GM12878 (cell line): ENCODE measurements around the gene LRRC26. TPM values are rescaled to one million over a fixed set of nuclear protein-coding genes. Genes with fewer than 3 reads are reported as not detected.

ENCODE experiments used
- BMI1 ChIP-seq: fragments of 450-650 bp; IDR thresholded peaks from 2 replicates; pipeline ENCODE4 v1.6.1; 2016; ENCODE audit warnings: mild to moderate bottlenecking, moderate library complexity, borderline replicate concordance
- BRCA1 ChIP-seq: IDR thresholded peaks from 2 replicates; pipeline ENCODE4 v1.6.1; 2011; ENCODE audit warnings: low read depth, low read length, improper control_type of control experiment
- CBX3 ChIP-seq: fragments of 200-600 bp; sonication (generic); IDR thresholded peaks from 2 replicates; pipeline ENCODE4 v1.6.1; 2016; ENCODE audit warnings: low read depth, borderline replicate concordance
- CHD1 ChIP-seq: IDR thresholded peaks from 2 replicates; pipeline ENCODE4 v1.6.1; 2012; ENCODE audit warnings: low read depth, low read length, improper control_type of control experiment
- CHD4 ChIP-seq: fragments of 200-600 bp; sonication (generic); IDR thresholded peaks from 2 replicates; pipeline ENCODE4 v1.6.1; 2016; ENCODE audit warnings: mild to moderate bottlenecking
- FOXK2 ChIP-seq: fragments of 450-650 bp; IDR thresholded peaks from 2 replicates; pipeline ENCODE4 v1.6.1; 2017; ENCODE audit warnings: mild to moderate bottlenecking, moderate library complexity
- GABPA ChIP-seq: IDR thresholded peaks from 2 replicates; pipeline ENCODE4 v1.6.1; 2014; ENCODE audit warnings: antibody characterized with exemption, low read depth, mild to moderate bottlenecking, inconsistent platforms
- JUND ChIP-seq: IDR thresholded peaks from 2 replicates; pipeline ENCODE4 v1.6.1; 2012; ENCODE audit warnings: low read depth, mild to moderate bottlenecking, low read length, improper control_type of control experiment, moderate library complexity
- KAT2A ChIP-seq: conservative IDR thresholded peaks from 2 replicates; pipeline ENCODE4 v1.6.1; 2011; ENCODE audit warnings: low read depth, low read length; ENCODE audit not compliant: control insufficient read depth
- KDM1A ChIP-seq: fragments of 200-600 bp; sonication (generic); IDR thresholded peaks from 2 replicates; pipeline ENCODE4 v1.6.1; 2016; ENCODE audit warnings: borderline replicate concordance
- MYB ChIP-seq: fragments of 150-350 bp; IDR thresholded peaks from 2 replicates; pipeline ENCODE4 v1.6.1; 2014; ENCODE audit warnings: mild to moderate bottlenecking, low read depth, low read length, borderline replicate concordance
- NR2C2 ChIP-seq: IDR thresholded peaks from 2 replicates; pipeline ENCODE4 v1.6.1; 2011; ENCODE audit warnings: borderline replicate concordance, low read depth; ENCODE audit not compliant: control insufficient read depth, insufficient read length
- POLR2A ChIP-seq: IDR thresholded peaks from 2 replicates; pipeline ENCODE4 v1.6.1; 2011; ENCODE audit warnings: low read depth, mild to moderate bottlenecking, low read length
- RBBP5 ChIP-seq: fragments of 200-600 bp; sonication (generic); conservative IDR thresholded peaks from 2 replicates; pipeline ENCODE4 v1.6.1; 2016
- SIN3A ChIP-seq: IDR thresholded peaks from 2 replicates; pipeline ENCODE4 v1.6.1; 2012; ENCODE audit warnings: low read depth, low read length, improper control_type of control experiment
- SIX5 ChIP-seq: IDR thresholded peaks from 2 replicates; pipeline ENCODE4 v1.6.1; 2011; ENCODE audit warnings: mild to moderate bottlenecking, low read depth, low read length, moderate library complexity; ENCODE audit not compliant: severe bottlenecking
- TBL1XR1 ChIP-seq: IDR thresholded peaks from 2 replicates; pipeline ENCODE4 v1.6.1; 2012; ENCODE audit warnings: low read depth, low read length, improper control_type of control experiment
- WRNIP1 ChIP-seq: IDR thresholded peaks from 2 replicates; pipeline ENCODE4 v1.6.1; 2011; ENCODE audit warnings: low read depth, low read length, improper control_type of control experiment, borderline replicate concordance
- ZNF207 ChIP-seq: fragments of 450-650 bp; IDR thresholded peaks from 2 replicates; pipeline ENCODE4 v1.6.1; 2014; ENCODE audit warnings: antibody characterized with exemption, mild to moderate bottlenecking, borderline replicate concordance
- polyA plus RNA-seq, 11 experiments: library from polyadenylated mRNA; depleted of rRNA in 4 of 11; unstranded in 6 of 11; stranded (reverse) in 5 of 11; fragments of >200 nt; fragmentation: Nextera tagmentation in 4 of 11; fragmentation: Illumina TruSeq in 1 of 11; extraction: Ambion mirVana in 4 of 11; extraction: Trizol in 1 of 11; gene quantifications; 1 replicate in 1 of 11; 2 replicates in 10 of 11; pipeline versions ENCODE4 v1.2.1 to v1.2.3, GENCODE V29; 2011 to 2016; ENCODE audit warnings: inconsistent platforms in 2 of 11, missing spikeins in 2 of 11, low read depth in 1 of 11
- total RNA-seq, 4 experiments: library from RNA; depleted of rRNA in 3 of 4; stranded (reverse); fragments of >200 nt in 3 of 4; fragmentation: Illumina TruSeq in 1 of 4; extraction: Trizol in 1 of 4; gene quantifications; 2 replicates each; pipeline versions ENCODE4 v1.2.1 to v1.2.3, GENCODE V29; 2013 to 2021
- TF ChIP-seq, protein P1 (sequence below): fragments of 150-350 bp; IDR thresholded peaks from 2 replicates; pipeline ENCODE4 v1.6.1; 2016; ENCODE audit warnings: low read depth, low read length
- TF ChIP-seq, protein P2 (sequence below): IDR thresholded peaks from 2 replicates; pipeline ENCODE4 v1.6.1; 2012; ENCODE audit warnings: low read length, inconsistent platforms
- TF ChIP-seq, protein P3 (sequence below): fragments of 450-650 bp; IDR thresholded peaks from 2 replicates; pipeline ENCODE4 v1.6.1; 2016; ENCODE audit warnings: mild to moderate bottlenecking, moderate library complexity, borderline replicate concordance

The LRRC26 gene
- total and polyA plus RNA-seq, 10 of the 15 experiments (the other 5 are each of a cell fraction or from before 2014, with no cell fraction given): 0.29 to 0.91 (median 0.64) TPM; not detected in 5

DNA sequence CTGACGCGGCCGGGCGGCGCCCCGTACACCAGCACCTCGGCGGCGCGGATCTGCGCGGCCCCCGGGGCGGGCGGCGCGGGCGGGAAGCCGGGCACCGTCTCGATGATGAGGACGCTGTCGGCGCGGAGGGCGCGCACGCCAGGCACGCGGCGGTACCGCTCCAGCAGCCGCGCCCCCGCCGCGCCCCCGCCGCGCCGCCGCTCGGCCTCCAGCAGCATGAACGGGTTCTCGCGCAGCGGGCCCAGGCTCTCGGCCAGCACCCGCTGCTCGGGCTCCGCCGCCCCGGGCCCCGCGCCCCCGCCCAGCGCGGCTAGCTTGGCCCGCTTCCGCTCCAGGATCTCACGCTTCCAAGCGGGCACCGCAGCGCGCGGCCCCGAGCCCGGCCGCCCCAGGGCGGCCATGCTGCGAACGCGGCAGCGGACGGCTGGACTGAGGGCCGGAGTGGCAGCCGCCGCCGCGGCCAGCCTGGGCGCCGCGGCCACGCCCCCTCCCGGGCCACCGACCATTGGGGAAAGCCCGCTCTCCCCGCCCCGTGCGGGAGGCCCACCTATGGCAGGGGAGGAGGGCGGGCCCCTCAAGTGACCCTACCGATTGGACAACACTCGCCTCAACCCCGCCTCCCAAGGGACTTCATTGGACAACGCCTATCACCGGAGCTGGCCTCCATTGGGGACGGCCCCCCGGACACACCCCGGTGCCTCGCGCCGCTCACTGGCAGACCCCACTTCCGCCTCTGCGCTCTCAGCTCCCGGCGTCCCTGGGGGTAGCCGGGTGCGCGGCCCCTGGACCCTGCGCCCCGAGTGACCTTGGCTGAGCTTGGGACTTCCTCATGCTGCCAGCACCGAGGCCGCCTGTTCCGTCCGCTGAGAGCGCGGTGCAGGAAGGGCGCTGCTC, 30.7 kb upstream of the LRRC26 start, which contains the start of gene TPRN (continued):
- TF ChIP-seq, protein P1, sequence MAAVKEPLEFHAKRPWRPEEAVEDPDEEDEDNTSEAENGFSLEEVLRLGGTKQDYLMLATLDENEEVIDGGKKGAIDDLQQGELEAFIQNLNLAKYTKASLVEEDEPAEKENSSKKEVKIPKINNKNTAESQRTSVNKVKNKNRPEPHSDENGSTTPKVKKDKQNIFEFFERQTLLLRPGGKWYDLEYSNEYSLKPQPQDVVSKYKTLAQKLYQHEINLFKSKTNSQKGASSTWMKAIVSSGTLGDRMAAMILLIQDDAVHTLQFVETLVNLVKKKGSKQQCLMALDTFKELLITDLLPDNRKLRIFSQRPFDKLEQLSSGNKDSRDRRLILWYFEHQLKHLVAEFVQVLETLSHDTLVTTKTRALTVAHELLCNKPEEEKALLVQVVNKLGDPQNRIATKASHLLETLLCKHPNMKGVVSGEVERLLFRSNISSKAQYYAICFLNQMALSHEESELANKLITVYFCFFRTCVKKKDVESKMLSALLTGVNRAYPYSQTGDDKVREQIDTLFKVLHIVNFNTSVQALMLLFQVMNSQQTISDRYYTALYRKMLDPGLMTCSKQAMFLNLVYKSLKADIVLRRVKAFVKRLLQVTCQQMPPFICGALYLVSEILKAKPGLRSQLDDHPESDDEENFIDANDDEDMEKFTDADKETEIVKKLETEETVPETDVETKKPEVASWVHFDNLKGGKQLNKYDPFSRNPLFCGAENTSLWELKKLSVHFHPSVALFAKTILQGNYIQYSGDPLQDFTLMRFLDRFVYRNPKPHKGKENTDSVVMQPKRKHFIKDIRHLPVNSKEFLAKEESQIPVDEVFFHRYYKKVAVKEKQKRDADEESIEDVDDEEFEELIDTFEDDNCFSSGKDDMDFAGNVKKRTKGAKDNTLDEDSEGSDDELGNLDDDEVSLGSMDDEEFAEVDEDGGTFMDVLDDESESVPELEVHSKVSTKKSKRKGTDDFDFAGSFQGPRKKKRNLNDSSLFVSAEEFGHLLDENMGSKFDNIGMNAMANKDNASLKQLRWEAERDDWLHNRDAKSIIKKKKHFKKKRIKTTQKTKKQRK: peak; percentile 79
- TF ChIP-seq RBBP5 (no peak), KAT2A (no peak), ZNF207 (no peak), CHD4 (no peak), BRCA1 (no peak), FOXK2 (no peak), POLR2A (peak; percentile 95), WRNIP1 (no peak), NR2C2 (no peak), CBX3 (no peak), GABPA (no peak), KDM1A (no peak), JUND (no peak), BMI1 (no peak), MYB (no peak), TBL1XR1 (peak; percentile 22; the same call in 1 of the 2 replicates), SIX5 (no peak), CHD1 (no peak), SIN3A (peak; percentile 54; the same call in 1 of the 2 replicates)
- TF ChIP-seq, protein P2, sequence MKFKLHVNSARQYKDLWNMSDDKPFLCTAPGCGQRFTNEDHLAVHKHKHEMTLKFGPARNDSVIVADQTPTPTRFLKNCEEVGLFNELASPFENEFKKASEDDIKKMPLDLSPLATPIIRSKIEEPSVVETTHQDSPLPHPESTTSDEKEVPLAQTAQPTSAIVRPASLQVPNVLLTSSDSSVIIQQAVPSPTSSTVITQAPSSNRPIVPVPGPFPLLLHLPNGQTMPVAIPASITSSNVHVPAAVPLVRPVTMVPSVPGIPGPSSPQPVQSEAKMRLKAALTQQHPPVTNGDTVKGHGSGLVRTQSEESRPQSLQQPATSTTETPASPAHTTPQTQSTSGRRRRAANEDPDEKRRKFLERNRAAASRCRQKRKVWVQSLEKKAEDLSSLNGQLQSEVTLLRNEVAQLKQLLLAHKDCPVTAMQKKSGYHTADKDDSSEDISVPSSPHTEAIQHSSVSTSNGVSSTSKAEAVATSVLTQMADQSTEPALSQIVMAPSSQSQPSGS: no peak
- TF ChIP-seq, protein P3, sequence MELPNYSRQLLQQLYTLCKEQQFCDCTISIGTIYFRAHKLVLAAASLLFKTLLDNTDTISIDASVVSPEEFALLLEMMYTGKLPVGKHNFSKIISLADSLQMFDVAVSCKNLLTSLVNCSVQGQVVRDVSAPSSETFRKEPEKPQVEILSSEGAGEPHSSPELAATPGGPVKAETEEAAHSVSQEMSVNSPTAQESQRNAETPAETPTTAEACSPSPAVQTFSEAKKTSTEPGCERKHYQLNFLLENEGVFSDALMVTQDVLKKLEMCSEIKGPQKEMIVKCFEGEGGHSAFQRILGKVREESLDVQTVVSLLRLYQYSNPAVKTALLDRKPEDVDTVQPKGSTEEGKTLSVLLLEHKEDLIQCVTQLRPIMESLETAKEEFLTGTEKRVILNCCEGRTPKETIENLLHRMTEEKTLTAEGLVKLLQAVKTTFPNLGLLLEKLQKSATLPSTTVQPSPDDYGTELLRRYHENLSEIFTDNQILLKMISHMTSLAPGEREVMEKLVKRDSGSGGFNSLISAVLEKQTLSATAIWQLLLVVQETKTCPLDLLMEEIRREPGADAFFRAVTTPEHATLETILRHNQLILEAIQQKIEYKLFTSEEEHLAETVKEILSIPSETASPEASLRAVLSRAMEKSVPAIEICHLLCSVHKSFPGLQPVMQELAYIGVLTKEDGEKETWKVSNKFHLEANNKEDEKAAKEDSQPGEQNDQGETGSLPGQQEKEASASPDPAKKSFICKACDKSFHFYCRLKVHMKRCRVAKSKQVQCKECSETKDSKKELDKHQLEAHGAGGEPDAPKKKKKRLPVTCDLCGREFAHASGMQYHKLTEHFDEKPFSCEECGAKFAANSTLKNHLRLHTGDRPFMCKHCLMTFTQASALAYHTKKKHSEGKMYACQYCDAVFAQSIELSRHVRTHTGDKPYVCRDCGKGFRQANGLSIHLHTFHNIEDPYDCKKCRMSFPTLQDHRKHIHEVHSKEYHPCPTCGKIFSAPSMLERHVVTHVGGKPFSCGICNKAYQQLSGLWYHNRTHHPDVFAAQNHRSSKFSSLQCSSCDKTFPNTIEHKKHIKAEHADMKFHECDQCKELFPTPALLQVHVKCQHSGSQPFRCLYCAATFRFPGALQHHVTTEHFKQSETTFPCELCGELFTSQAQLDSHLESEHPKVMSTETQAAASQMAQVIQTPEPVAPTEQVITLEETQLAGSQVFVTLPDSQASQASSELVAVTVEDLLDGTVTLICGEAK: peak; percentile 49; the same call in 1 of the 2 replicates
